K562 (cell line): ENCODE measurements around the gene CCDC34. TPM values are rescaled to one million over a fixed set of nuclear protein-coding genes. Genes with fewer than 3 reads are reported as not detected.

ENCODE experiments used
- ATAC-seq: fragments of 200-7000 bp; cut with Tn5 transposase; 3 replicates; pipeline ENCODE4 v1.9.1; 2020; ENCODE audit warnings: moderate library complexity
- BruUV-seq: library from RNA; stranded (reverse); fragments of 400-500 nt; replicated peaks from 2 replicates; lab custom pipeline; 2021; lab: Mats Ljungman, UMichigan
- CTCF ChIA-PET: fragments of 300-600 bp; formaldehyde crosslinking; extraction: SDS; loops from one replicate; lab custom pipeline; 2021; ENCODE audit warnings: low intra/inter-chr PET ratio; lab: Yijun Ruan, JAX
- POLR2A ChIA-PET: fragments of 300-600, 350-650 bp; sonication (Branson Sonifier 250); formaldehyde crosslinking; extraction: SDS; loops from one replicate; lab custom pipeline; 2021; ENCODE audit warnings: antibody characterized with exemption, inconsistent platforms; lab: Yijun Ruan, JAX
- DNase-seq, 4 experiments: peaks; one replicate each; pipeline versions ENCODE4 v3.0.0 to v3.0.0-alpha.2; 2011 to 2018; ENCODE audit warnings: low spot score in 3 of 4, mixed read lengths in 3 of 4; ENCODE audit errors: extremely low read depth in 1 of 4
- FAIRE-seq: peaks from 2 replicates; lab custom pipeline; 2011; peaks lifted over from hg19 to GRCh38; lab: Jason Lieb, UNC
- H2AFZ ChIP-seq: 2 replicates; pipeline ENCODE4 v1.6.0; 2011; ENCODE audit warnings: low read depth, low read length, control low read depth, inconsistent platforms
- H3K27ac ChIP-seq: fragments of 200-600 bp; 3 replicates; pipeline ENCODE4 v1.8.0; 2011; ENCODE audit warnings: low read depth, mild to moderate bottlenecking, control low read depth, inconsistent platforms, low read length, moderate library complexity, mixed read lengths; ENCODE audit errors: extremely low read depth
- H3K27me3 ChIP-seq, 2 experiments: fragments of 300-600 bp in 1 of 2; 2 replicates in 1 of 2; 3 replicates in 1 of 2; pipeline versions ENCODE4 v1.6.0 to v1.8.0; 2011; ENCODE audit warnings: inconsistent platforms in 2 of 2, low read length in 2 of 2, mild to moderate bottlenecking in 1 of 2, mixed read lengths in 1 of 2, moderate library complexity in 1 of 2; ENCODE audit not compliant: control insufficient read depth in 2 of 2, insufficient read depth in 2 of 2
- H3K36me3 ChIP-seq: fragments of 300-600 bp; 3 replicates; pipeline ENCODE4 v1.8.0; 2011; ENCODE audit warnings: mild to moderate bottlenecking, low read length, inconsistent platforms; ENCODE audit not compliant: control insufficient read depth, insufficient read depth
- H3K4me1 ChIP-seq, 2 experiments: fragments of 200-600 bp in 1 of 2; replicated peaks in 1 of 2; 2 replicates in 1 of 2; 3 replicates in 1 of 2; pipeline versions ENCODE4 v1.5.1 to v1.8.0; 2011; ENCODE audit warnings: inconsistent platforms in 2 of 2, low read length in 2 of 2, mild to moderate bottlenecking in 1 of 2, mixed read lengths in 1 of 2, moderate library complexity in 1 of 2; ENCODE audit not compliant: control insufficient read depth in 2 of 2, insufficient read depth in 2 of 2
- H3K4me2 ChIP-seq: 2 replicates; pipeline ENCODE4 v1.6.1; 2011; ENCODE audit warnings: low read length, control low read depth, inconsistent platforms, mixed read lengths; ENCODE audit not compliant: insufficient read depth
- H3K4me3 ChIP-seq: fragments of 200-600 bp; sonication (generic), shearing (Covaris generic); 2 replicates; pipeline ENCODE4 v1.5.1; 2016; ENCODE audit warnings: control low read depth, inconsistent platforms
- H3K79me2 ChIP-seq: fragments of 200-600 bp; 3 replicates; pipeline ENCODE4 v1.8.0; 2011; ENCODE audit warnings: low read length, inconsistent platforms; ENCODE audit not compliant: control insufficient read depth, insufficient read depth
- H3K9ac ChIP-seq, 2 experiments: 2 replicates each; pipeline versions ENCODE4 v1.6.0 to v1.6.1; 2011; ENCODE audit warnings: low read depth in 2 of 2, low read length in 2 of 2, control low read depth in 1 of 2, inconsistent platforms in 1 of 2, mild to moderate bottlenecking in 1 of 2, mixed read lengths in 1 of 2; ENCODE audit not compliant: insufficient read depth in 1 of 2
- H3K9me1 ChIP-seq: one replicate; pipeline ENCODE4 v1.6.0; 2011; ENCODE audit warnings: inconsistent platforms, mild to moderate bottlenecking, low read length, moderate library complexity; ENCODE audit not compliant: control insufficient read depth, insufficient read depth
- H3K9me3 ChIP-seq: replicated peaks from 2 replicates; pipeline ENCODE4 v1.5.1; 2011; ENCODE audit warnings: low read depth, low read length, inconsistent platforms; ENCODE audit not compliant: control insufficient read depth, insufficient read depth
- H4K20me1 ChIP-seq: replicated peaks from 2 replicates; pipeline ENCODE4 v1.6.1; 2011; ENCODE audit warnings: low read length, inconsistent platforms, mixed read lengths; ENCODE audit not compliant: control insufficient read depth, insufficient read depth
- BHLHE40 ChIP-seq: IDR thresholded peaks from 2 replicates; pipeline ENCODE4 v1.6.1; 2011; ENCODE audit warnings: low read length, improper control_type of control experiment
- ETV6 ChIP-seq, 3 experiments: fragments of 150-350 bp in 1 of 3; sonication (generic) in 1 of 3; formaldehyde crosslinking in 1 of 3; IDR thresholded peaks; 2 replicates each; pipeline versions ENCODE4 v1.6.1 to v1.8.0; 2014 to 2022; ENCODE audit warnings: borderline replicate concordance in 2 of 3, low read depth in 2 of 3, antibody characterized with exemption in 1 of 3, low read length in 1 of 3, mild to moderate bottlenecking in 1 of 3, missing genetic modification reagents in 1 of 3
- EWSR1 ChIP-seq: fragments of 450-650 bp; IDR thresholded peaks from 2 replicates; pipeline ENCODE4 v1.6.1; 2018; ENCODE audit warnings: borderline replicate concordance, mild to moderate bottlenecking, low read depth, moderate library complexity; ENCODE audit not compliant: partially characterized antibody
- MCM7 ChIP-seq, 2 experiments: fragments of 450-650 bp; IDR thresholded peaks; 2 replicates each; pipeline ENCODE4 v1.6.1; 2016 to 2018
- MTA1 ChIP-seq: fragments of 450-650 bp; IDR thresholded peaks from 2 replicates; pipeline ENCODE4 v1.6.1; 2017; ENCODE audit warnings: borderline replicate concordance
- NEUROD1 ChIP-seq: fragments of 150-350 bp; IDR thresholded peaks from 2 replicates; pipeline ENCODE4 v1.6.1; 2014; ENCODE audit warnings: borderline replicate concordance, low read length, low read depth; ENCODE audit not compliant: partially characterized antibody
- SREBF1 ChIP-seq: fragments of 150-350 bp; IDR thresholded peaks from 2 replicates; pipeline ENCODE4 v1.6.1; 2014; ENCODE audit warnings: antibody characterized with exemption, low read depth, low read length, borderline replicate concordance
- YBX1 ChIP-seq: fragments of 450-650 bp; IDR thresholded peaks from 2 replicates; pipeline ENCODE4 v1.7.1; 2016; ENCODE audit warnings: mild to moderate bottlenecking
- ZNF184 ChIP-seq: sonication (generic); formaldehyde crosslinking; IDR thresholded peaks from 2 replicates; pipeline ENCODE4 v1.5.0; 2020; ENCODE audit warnings: missing genetic modification reagents
- ZNF707 ChIP-seq: fragments of 250-450 bp; sonication (Bioruptor Pico); conservative IDR thresholded peaks from 2 replicates; pipeline ENCODE4 v1.8.0; 2022; ENCODE audit warnings: inconsistent platforms, mild to moderate bottlenecking, moderate library complexity
- WGBS: fragments of 100-300 bp; shearing (Covaris generic); methylation state at CpG from one replicate; pipeline ENCODE4 v1.1.6; 2016; ENCODE audit warnings: low coverage, mixed read lengths; ENCODE audit not compliant: insufficient coverage; ENCODE audit errors: missing lambda C conversion rate; 5-methylcytosine and 5-hydroxymethylcytosine counted together
- in situ Hi-C: fragments of 300-500 bp; cut with MboI; formaldehyde crosslinking; loops from 4 replicates; pipeline ENCODE4 v1.15.0; 2018; ENCODE audit warnings: inconsistent platforms, mixed read lengths
- intact Hi-C: fragments of 100-400 bp; cut with micrococcal nuclease; formaldehyde crosslinking; loops from 2 replicates; pipeline ENCODE4 v1.14.2; 2022
- polyA plus RNA-seq, 8 experiments: library from polyadenylated mRNA; depleted of rRNA in 4 of 8; stranded (reverse) in 5 of 8; unstranded in 3 of 8; fragments of >200 nt; fragmentation: Nextera tagmentation in 2 of 8; fragmentation: Illumina TruSeq in 1 of 8; extraction: Ambion mirVana in 2 of 8; extraction: Trizol in 1 of 8; gene quantifications; 2 replicates each; pipeline versions ENCODE4 v1.2.1 to v1.2.3, GENCODE V29; 2011 to 2014; ENCODE audit warnings: inconsistent platforms in 1 of 8, missing spikeins in 1 of 8
- total RNA-seq, 7 experiments: library from RNA; depleted of rRNA in 6 of 7; stranded (reverse); fragments of >200 nt in 6 of 7; fragmentation: Illumina TruSeq in 2 of 7; extraction: Trizol in 2 of 7; gene quantifications; 2 replicates each; pipeline versions ENCODE4 v1.2.1 to v1.2.3, GENCODE V29; 2011 to 2021; ENCODE audit warnings: low replicate concordance in 1 of 7
- TF ChIP-seq, protein P1 (sequence below): IDR thresholded peaks from 3 replicates; pipeline ENCODE4 v1.6.1; 2011; ENCODE audit warnings: borderline replicate concordance, mild to moderate bottlenecking; ENCODE audit not compliant: insufficient read length, insufficient read depth
- TF ChIP-seq, protein P2 (sequence below): fragments of 450-650 bp; formaldehyde crosslinking; IDR thresholded peaks from 2 replicates; pipeline ENCODE4 v1.4.0; 2022; ENCODE audit warnings: missing genetic modification characterization

Gene CCDC34
- total and polyA plus RNA-seq, 9 of the 15 experiments (the other 6 are each of a cell fraction or from before 2014, with no cell fraction given) = 6.2 to 42.0 (median 15.7) TPM

DNA sequence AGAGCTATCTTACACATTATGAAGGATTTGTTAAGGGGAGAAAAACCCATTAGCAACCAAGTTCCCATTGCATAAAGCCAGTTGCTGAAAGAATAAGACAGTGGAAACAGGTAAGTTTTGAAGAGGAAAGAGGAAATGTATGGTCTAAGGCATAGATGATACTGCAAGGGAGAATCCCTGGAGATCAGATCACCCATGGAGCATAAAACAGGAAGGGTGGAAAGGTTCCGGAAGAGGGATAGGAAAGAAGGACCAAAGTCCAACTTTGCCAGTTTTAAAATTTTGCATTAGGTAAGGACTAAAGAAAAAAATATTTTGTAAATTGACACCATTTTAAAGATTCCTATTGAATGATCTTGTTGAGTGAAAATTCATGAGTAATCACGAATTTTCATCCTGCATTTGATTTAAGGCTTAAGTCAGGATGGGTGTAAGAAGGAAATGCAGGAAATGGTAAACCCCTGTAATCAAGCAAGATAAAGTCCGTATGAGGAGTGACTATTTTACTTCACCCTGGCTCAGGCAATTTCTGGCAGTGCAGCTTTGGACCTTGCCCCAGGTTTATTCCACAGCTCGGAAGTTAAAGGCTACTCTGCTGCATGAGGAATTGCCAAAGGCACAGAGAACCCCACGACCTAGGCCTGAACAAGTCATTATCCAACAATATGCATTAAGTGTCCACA lies 70.9 kb downstream of the CCDC34 start:
- Histone ChIP-seq H2AFZ (no peak overlapping the region), H3K9me3 (peaks cover 10% of the 10 kb centered on the region; the same call in 1 of the 2 replicates), H3K4me2 (no peak overlapping the region), H3K27me3 (no peaks in the 10 kb centered on the region), H3K9ac (no peak overlapping the region), H3K79me2 (no peaks in the 10 kb centered on the region), H4K20me1 (no peaks in the 10 kb centered on the region), H3K9me1 (no peaks in the 10 kb centered on the region), H3K36me3 (no peaks in the 10 kb centered on the region), H3K4me1 (no peaks in the 10 kb centered on the region), H3K27ac (no peak overlapping the region), H3K4me3 (no peak overlapping the region)
- WGBS = 10% methylated on average over 5 of the region's 5 CpGs
- intact Hi-C loops = loop anchor here (10.0 kb wide), 1 partner anchor 1007 kb away; no protein-coding TSS in a partner anchor
- in situ Hi-C loops = no loop called here
- CTCF ChIA-PET = no interaction called here
- no peak for TF ChIP-seq NEUROD1
- TF ChIP-seq YBX1 = no peak
- no peak for TF ChIP-seq ZNF184 (CRISPR knock-in tag)
- TF ChIP-seq ZNF707 (CRISPR knock-in tag) = no peak
- TF ChIP-seq BHLHE40 = no peak
- no peak for TF ChIP-seq MTA1
- TF ChIP-seq, protein P1, sequence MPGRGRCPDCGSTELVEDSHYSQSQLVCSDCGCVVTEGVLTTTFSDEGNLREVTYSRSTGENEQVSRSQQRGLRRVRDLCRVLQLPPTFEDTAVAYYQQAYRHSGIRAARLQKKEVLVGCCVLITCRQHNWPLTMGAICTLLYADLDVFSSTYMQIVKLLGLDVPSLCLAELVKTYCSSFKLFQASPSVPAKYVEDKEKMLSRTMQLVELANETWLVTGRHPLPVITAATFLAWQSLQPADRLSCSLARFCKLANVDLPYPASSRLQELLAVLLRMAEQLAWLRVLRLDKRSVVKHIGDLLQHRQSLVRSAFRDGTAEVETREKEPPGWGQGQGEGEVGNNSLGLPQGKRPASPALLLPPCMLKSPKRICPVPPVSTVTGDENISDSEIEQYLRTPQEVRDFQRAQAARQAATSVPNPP = no peak
- no peak for TF ChIP-seq MCM7 (IDR thresholded peaks at IDR 0.05)
- no peak for TF ChIP-seq EWSR1
- no peak for TF ChIP-seq SREBF1
- TF ChIP-seq, protein P2, sequence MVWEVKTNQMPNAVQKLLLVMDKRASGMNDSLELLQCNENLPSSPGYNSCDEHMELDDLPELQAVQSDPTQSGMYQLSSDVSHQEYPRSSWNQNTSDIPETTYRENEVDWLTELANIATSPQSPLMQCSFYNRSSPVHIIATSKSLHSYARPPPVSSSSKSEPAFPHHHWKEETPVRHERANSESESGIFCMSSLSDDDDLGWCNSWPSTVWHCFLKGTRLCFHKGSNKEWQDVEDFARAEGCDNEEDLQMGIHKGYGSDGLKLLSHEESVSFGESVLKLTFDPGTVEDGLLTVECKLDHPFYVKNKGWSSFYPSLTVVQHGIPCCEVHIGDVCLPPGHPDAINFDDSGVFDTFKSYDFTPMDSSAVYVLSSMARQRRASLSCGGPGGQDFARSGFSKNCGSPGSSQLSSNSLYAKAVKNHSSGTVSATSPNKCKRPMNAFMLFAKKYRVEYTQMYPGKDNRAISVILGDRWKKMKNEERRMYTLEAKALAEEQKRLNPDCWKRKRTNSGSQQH (CRISPR knock-in tag) = no peak
- no peak for TF ChIP-seq ETV6 (IDR thresholded peaks at IDR 0.05; ENCODE audit: borderline replicate concordance in 1 of 2, low read depth in 2 of 2, low read length in 1 of 2)
- TF ChIP-seq ETV6 (CRISPR knock-in tag; IDR thresholded peaks at IDR 0.05; ENCODE audit: borderline replicate concordance) = no peak
- POLR2A ChIA-PET = interaction anchor here (0.7 to 1.5 kb wide), 2 partner anchors 9 to 124 kb away, joined by 3 to 5 read pairs; no protein-coding TSS in a partner anchor
- BruUV-seq = no TSS peak
- no peak for ATAC-seq
- no peak for DNase-seq
- no peak for FAIRE-seq
